ENCODE measurements around the gene SRPK2. TPM values are rescaled to one million over a fixed set of nuclear protein-coding genes. Genes with fewer than 3 reads are reported as not detected.

Gene SRPK2
- total and polyA plus RNA-seq, 3 donors from 2014 or later = 181 to 293 (median 226) TPM

DNA sequence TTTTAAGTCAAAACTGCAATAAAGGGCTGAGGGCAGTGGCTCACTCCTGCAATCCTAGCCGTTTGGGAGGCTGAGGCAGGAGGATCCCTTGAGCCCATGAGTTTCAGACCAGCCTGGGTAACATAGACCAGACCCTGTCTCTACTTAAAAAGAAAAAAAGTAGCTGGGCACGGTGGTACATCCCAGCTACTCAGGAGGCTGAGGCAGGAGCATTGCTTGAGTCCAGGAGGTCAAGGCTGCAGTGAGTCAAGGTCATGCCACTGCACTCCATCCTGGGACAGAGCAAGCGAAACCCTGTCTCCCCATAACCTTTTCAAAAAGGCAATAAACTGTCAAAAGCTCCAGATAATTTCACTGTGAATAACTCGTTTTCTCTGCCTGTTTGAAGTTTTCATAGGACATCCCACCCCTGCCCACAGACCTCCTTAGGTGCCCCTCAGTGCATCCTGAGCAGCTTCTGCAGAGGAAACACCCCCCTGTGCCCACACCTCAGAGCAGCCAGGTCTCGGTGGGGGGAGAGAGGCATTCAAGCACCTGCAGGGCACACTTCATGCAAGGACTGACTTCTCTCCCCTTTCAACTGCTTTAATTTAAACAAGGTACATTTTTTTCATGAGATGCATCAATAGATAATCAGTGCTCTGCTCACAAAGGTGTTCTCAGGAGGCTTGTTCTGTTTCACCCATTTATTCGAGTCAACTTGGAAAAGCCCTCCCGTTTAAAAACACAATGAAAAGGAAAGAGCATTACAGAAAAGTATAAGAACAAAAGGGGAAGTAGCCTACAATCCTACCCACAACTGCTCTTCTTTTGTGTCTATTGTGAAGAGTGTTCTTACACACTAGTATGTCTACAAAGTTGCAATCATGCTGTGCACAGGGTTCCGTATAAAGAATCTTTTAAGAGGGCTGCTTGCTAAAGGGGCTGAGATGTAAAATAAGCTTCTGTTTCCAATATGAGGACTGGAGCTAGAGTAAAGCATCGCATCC lies 269.8 kb downstream of the SRPK2 start:
- intact Hi-C loops (cut with DNase I; ENCODE audit: low total_unique reads) = no loop called here
- H3K27ac ChIP-seq = no peak overlapping the region
- TF ChIP-seq POLR2A (IDR thresholded peaks at IDR 0.05) = no peak
- TF ChIP-seq, protein P1, sequence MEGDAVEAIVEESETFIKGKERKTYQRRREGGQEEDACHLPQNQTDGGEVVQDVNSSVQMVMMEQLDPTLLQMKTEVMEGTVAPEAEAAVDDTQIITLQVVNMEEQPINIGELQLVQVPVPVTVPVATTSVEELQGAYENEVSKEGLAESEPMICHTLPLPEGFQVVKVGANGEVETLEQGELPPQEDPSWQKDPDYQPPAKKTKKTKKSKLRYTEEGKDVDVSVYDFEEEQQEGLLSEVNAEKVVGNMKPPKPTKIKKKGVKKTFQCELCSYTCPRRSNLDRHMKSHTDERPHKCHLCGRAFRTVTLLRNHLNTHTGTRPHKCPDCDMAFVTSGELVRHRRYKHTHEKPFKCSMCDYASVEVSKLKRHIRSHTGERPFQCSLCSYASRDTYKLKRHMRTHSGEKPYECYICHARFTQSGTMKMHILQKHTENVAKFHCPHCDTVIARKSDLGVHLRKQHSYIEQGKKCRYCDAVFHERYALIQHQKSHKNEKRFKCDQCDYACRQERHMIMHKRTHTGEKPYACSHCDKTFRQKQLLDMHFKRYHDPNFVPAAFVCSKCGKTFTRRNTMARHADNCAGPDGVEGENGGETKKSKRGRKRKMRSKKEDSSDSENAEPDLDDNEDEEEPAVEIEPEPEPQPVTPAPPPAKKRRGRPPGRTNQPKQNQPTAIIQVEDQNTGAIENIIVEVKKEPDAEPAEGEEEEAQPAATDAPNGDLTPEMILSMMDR (IDR thresholded peaks at IDR 0.05) = no peak

DNA sequence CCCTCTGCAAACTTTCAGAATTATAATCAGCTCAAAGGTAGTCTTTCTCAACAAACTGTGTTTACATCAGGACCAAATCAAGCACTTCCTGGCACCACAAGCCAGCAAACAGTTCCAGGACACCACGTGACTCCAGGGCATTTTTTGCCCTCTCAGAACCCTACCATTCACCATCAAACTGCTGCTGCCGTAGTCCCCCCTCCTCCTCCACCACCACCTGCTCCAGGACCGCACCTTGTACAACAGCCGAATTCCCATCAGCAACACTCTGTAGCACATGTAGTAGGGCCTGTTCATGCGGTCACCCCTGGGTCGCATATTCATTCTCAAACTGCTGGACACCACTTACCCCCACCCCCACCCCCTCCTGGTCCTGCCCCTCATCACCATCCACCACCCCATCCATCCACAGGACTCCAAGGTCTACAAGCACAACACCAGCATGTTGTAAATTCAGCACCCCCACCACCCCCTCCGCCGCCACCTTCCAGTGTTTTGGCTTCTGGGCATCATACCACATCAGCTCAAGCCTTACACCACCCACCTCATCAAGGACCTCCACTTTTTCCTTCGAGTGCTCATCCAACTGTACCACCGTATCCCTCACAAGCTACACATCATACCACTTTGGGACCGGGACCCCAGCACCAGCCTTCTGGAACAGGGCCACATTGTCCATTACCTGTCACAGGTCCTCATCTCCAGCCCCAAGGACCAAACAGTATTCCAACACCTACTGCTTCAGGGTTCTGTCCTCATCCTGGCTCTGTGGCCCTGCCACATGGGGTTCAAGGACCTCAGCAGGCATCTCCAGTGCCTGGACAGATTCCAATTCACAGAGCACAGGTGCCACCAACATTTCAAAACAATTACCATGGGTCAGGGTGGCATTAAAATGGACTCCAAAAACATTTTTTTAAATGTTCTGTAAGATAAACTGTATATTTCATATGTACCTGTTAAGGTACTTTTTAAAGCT lies 276.0 kb downstream of the SRPK2 start:
- WGBS, 2 donors = 87 to 91% methylated on average over 11 of the region's 11 CpGs
- H3K36me3 ChIP-seq (ENCODE audit: low read depth, missing control alignments) = no peaks in the 10 kb centered on the region
- DNase-seq = no peak
- intact Hi-C loops (cut with DNase I; ENCODE audit: low total_unique reads) = no loop called here
- H3K27me3 ChIP-seq = no peaks in the 10 kb centered on the region
- no peak overlapping the region for H3K27ac ChIP-seq
- no peaks in the 10 kb centered on the region for H3K9me3 ChIP-seq
- H3K4me1 ChIP-seq = peaks cover 6% of the 10 kb centered on the region
- H3K4me3 ChIP-seq = no peak overlapping the region
- no peak for TF ChIP-seq POLR2A (IDR thresholded peaks at IDR 0.05)
- TF ChIP-seq, protein P1 (IDR thresholded peaks at IDR 0.05) = no peak

More for the DNA sequence above, 269.8 kb downstream of the SRPK2 start:
- 65 to 66% methylated on average over 9 of the region's 9 CpGs for WGBS, 2 donors
- H3K9me3 ChIP-seq = no peaks in the 10 kb centered on the region
- peaks cover 13% of the 10 kb centered on the region for H3K4me1 ChIP-seq
- no peaks in the 10 kb centered on the region for H3K36me3 ChIP-seq (ENCODE audit: low read depth, missing control alignments)
- no peak for DNase-seq
- no peak overlapping the region for H3K4me3 ChIP-seq
- no peaks in the 10 kb centered on the region for H3K27me3 ChIP-seq

DNA sequence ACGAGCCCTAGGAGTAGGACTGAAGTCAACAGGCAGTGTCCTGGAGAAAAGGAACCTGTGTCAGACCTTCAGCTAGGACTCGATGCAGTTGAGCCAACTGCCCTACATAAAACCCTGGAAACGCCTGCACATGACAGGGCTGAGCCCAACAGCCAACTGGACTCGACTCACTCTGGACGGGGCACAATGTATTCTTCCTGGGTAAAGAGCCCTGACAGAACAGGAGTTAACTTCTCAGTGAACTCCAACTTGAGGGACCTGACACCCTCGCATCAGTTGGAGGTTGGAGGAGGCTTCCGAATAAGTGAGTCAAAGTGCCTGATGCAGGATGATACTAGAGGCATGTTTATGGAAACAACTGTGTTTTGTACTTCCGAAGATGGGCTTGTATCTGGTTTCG lies 281.3 kb downstream of the SRPK2 start:
- Histone ChIP-seq H3K27ac (no peak overlapping the region), H3K9me3 (no peaks in the 10 kb centered on the region), H3K4me1 (peaks cover 10% of the 10 kb centered on the region), H3K36me3 (ENCODE audit: low read depth, missing control alignments) (no peaks in the 10 kb centered on the region), H3K4me3 (no peak overlapping the region), H3K27me3 (no peaks in the 10 kb centered on the region)
- no peak for DNase-seq
- TF ChIP-seq, protein P1 (IDR thresholded peaks at IDR 0.05) = no peak
- no peak for TF ChIP-seq POLR2A (IDR thresholded peaks at IDR 0.05)
- intact Hi-C loops (cut with DNase I; ENCODE audit: low total_unique reads) = no loop called here
- WGBS, 2 donors = 92 to 93% methylated on average over 9 of the region's 9 CpGs

DNA sequence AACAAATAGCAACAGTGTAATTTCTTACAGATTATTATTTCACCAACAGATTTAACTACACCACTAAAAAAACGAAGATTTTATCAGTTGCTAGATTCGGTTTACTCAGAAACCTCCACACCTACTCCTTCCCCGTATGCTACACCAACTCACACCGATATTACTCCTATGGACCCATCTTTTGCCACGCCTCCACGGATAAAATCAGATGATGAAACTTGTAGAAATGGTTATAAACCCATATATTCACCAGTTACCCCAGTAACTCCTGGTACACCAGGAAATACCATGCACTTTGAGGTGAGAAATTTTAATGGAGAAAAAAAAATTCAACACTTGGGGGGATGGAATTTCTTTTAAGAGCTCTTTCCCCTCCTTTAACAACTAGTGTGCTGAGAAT lies 282.2 kb downstream of the SRPK2 start:
- no peak overlapping the region for H3K27ac ChIP-seq
- peaks cover 16% of the 10 kb centered on the region for H3K4me1 ChIP-seq
- intact Hi-C loops (cut with DNase I; ENCODE audit: low total_unique reads) = no loop called here
- 78 to 80% methylated on average over 6 of the region's 6 CpGs for WGBS, 2 donors
- no peak overlapping the region for H3K4me3 ChIP-seq
- TF ChIP-seq, protein P1 (IDR thresholded peaks at IDR 0.05) = no peak
- no peak for TF ChIP-seq POLR2A (IDR thresholded peaks at IDR 0.05)
- no peaks in the 10 kb centered on the region for H3K9me3 ChIP-seq
- H3K36me3 ChIP-seq (ENCODE audit: low read depth, missing control alignments) = no peaks in the 10 kb centered on the region
- H3K27me3 ChIP-seq = no peaks in the 10 kb centered on the region
- DNase-seq = no peak

Data from testis (tissue), 3 donors.